ENCODE data around the gene UBE2G2.

UBE2G2 gene

GRCh38 chr21:44797775-44798174, 3.8 kb downstream of the UBE2G2 start:
- DNase-seq (no peak), ATAC-seq (ENCODE audit: insufficient read depth, low read depth) (no peak)
- Histone ChIP-seq H4K20me1 (ENCODE audit: insufficient read depth, low read length) (peaks cover 53% of the 10 kb centered on the region), H3K9me3 (ENCODE audit: insufficient read depth, low read length, severe bottlenecking) (no peaks in the 10 kb centered on the region), H3K4me2 (ENCODE audit: insufficient read depth, low read length) (no peak overlapping the region), H2AFZ (ENCODE audit: low read depth, low read length) (no peak overlapping the region), H3K9ac (ENCODE audit: low read depth, low read length) (no peak overlapping the region), H3K4me1 (ENCODE audit: insufficient read depth, low read length) (peaks cover 28% of the 10 kb centered on the region), H3K79me2 (ENCODE audit: insufficient read depth, low read length) (peaks cover 97% of the 10 kb centered on the region), H3K4me3 (ENCODE audit: low read depth in 1 of 2, low read length in 2 of 2) (no peak overlapping the region), H3K36me3 (ENCODE audit: insufficient read depth, low read length) (peaks cover 39% of the 10 kb centered on the region), H3K27me3 (ENCODE audit: insufficient read depth, low read length, poor library complexity) (no peaks in the 10 kb centered on the region), H3K27ac (ENCODE audit: low read length) (no peak overlapping the region)
- no peak for TF ChIP-seq EZH2 (IDR thresholded peaks at IDR 0.05; ENCODE audit: borderline replicate concordance, low read depth, low read length, severe bottlenecking)
- no peak for TF ChIP-seq CTCF (IDR thresholded peaks at IDR 0.05; ENCODE audit: borderline replicate concordance, extremely low read depth, low read length, poor library complexity, severe bottlenecking)

- H3K79me2 ChIP-seq (ENCODE audit: insufficient read depth, low read length) = peaks cover 97% of the 10 kb centered on the region
- no peak for DNase-seq
Observed at GRCh38 chr21:44795342-44795741, 6.3 kb downstream of the UBE2G2 start.

GRCh38 chr21:44793592-44794374, 7.8 kb downstream of the UBE2G2 start:
- no peak overlapping the region for H3K4me2 ChIP-seq (ENCODE audit: insufficient read depth, low read length)
- peaks cover 50% of the 10 kb centered on the region for H3K36me3 ChIP-seq (ENCODE audit: insufficient read depth, low read length)
- no peak overlapping the region for H3K4me3 ChIP-seq (ENCODE audit: low read depth in 1 of 2, low read length in 2 of 2)
- no peaks in the 10 kb centered on the region for H3K27me3 ChIP-seq (ENCODE audit: insufficient read depth, low read length, poor library complexity)
- H2AFZ ChIP-seq (ENCODE audit: low read depth, low read length) = no peak overlapping the region
- no peaks in the 10 kb centered on the region for H3K9me3 ChIP-seq (ENCODE audit: insufficient read depth, low read length, severe bottlenecking)
- peaks cover 2% of the 10 kb centered on the region; the same call in 1 of the 2 replicates for H3K4me1 ChIP-seq (ENCODE audit: insufficient read depth, low read length)
- peaks cover 95% of the 10 kb centered on the region for H3K79me2 ChIP-seq (ENCODE audit: insufficient read depth, low read length)
- peaks cover 66% of the 10 kb centered on the region for H4K20me1 ChIP-seq (ENCODE audit: insufficient read depth, low read length)
- ATAC-seq (ENCODE audit: insufficient read depth, low read depth) (no peak), DNase-seq (no peak)
- TF ChIP-seq CTCF (IDR thresholded peaks at IDR 0.05; ENCODE audit: borderline replicate concordance, extremely low read depth, low read length, poor library complexity, severe bottlenecking) (no peak), EZH2 (IDR thresholded peaks at IDR 0.05; ENCODE audit: borderline replicate concordance, low read depth, low read length, severe bottlenecking) (no peak)
- no peak overlapping the region for H3K27ac ChIP-seq (ENCODE audit: low read length)
- no peak overlapping the region for H3K9ac ChIP-seq (ENCODE audit: low read depth, low read length)

More at GRCh38 chr21:44795342-44795741, 6.3 kb downstream of the UBE2G2 start:
- H2AFZ ChIP-seq (ENCODE audit: low read depth, low read length) = no peak overlapping the region
- no peak for TF ChIP-seq EZH2 (IDR thresholded peaks at IDR 0.05; ENCODE audit: borderline replicate concordance, low read depth, low read length, severe bottlenecking)
- no peak for TF ChIP-seq CTCF (IDR thresholded peaks at IDR 0.05; ENCODE audit: borderline replicate concordance, extremely low read depth, low read length, poor library complexity, severe bottlenecking)
- no peak overlapping the region for H3K27ac ChIP-seq (ENCODE audit: low read length)
- H4K20me1 ChIP-seq (ENCODE audit: insufficient read depth, low read length) = peaks cover 66% of the 10 kb centered on the region
- no peak overlapping the region for H3K9ac ChIP-seq (ENCODE audit: low read depth, low read length)
- ATAC-seq (ENCODE audit: insufficient read depth, low read depth) = no peak
- H3K4me1 ChIP-seq (ENCODE audit: insufficient read depth, low read length) = peaks cover 15% of the 10 kb centered on the region
- no peak overlapping the region for H3K4me3 ChIP-seq (ENCODE audit: low read depth in 1 of 2, low read length in 2 of 2)
- no peak overlapping the region for H3K4me2 ChIP-seq (ENCODE audit: insufficient read depth, low read length)
- no peaks in the 10 kb centered on the region for H3K27me3 ChIP-seq (ENCODE audit: insufficient read depth, low read length, poor library complexity)
- peaks cover 62% of the 10 kb centered on the region for H3K36me3 ChIP-seq (ENCODE audit: insufficient read depth, low read length)
- H3K9me3 ChIP-seq (ENCODE audit: insufficient read depth, low read length, severe bottlenecking) = no peaks in the 10 kb centered on the region
